Left hindlimb (tissue), 1 donor: ENCODE data around the gene POU2F3.

ENCODE experiments used
- DNase-seq: peaks from one replicate; pipeline ENCODE4 v3.0.0-alpha.2; 2018

Gene POU2F3

DNA sequence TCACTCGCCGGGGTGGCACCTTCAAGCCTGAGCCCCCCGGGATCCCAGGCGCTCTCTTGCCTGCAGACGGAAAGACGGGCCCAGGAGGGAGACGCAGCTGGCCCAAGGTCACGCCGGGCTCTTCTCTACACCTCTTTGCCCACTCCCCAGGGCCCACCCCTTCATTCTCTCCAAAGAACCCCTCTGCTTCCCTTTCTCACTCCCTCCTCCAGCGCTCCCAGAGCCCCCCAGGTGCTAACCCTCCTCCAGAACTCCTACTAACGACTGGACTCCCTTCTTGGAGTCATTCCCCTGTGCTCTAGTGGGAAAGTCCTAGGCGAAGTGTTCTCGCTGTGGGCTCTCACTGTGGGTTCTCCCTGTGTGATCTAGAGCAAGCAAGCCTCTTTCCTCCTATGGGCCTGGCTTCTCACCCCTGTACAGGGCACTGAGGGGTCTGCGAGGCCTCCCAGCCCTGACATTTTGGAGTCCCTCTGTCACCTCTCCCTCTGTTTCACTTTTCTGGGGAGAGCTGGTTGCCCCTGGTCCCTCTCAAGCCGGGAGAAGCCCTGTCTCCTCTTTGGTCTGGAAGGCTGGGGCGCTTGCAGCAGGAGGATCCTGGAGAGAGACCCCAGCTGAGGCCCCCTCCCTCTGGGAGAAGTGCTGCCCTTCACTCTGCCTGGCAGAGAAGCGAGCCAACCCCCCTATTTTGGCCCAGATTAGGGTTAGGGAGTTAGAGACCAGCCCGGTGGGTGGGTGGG, 28.2 kb upstream of the POU2F3 start:
- DNase-seq, result no peak

DNA sequence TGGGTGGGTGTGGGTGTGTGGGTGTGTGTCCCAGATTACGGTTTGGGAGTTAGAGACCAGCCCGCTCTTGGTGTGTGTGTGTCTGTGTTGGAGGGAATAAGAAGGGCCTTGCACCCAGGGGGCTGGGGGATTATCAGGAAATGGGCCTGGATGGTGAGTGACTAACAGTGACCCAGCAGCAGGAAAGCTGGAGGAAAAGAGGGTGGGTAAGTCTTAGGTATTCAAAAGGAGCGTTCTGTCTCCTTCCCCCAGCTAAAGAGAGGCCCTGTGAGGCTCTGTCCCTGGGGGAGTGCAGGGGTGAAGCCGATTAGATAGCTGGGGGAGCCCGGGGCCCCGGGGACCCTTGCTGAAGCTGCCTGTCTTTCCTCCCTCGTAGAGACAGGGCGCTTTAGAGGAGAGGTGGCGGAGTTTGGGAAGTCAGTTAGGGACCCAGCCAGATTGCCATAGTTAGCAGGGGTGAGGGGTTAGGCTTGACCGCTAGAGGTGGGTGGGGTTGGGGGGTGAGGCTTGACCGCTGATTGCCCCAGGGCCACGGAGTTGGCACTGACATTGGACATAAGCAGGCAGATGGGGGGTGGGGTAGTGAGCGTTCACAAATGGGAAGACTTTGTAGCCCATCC, 27.6 kb upstream of the POU2F3 start:
- DNase-seq, result no peak

DNA sequence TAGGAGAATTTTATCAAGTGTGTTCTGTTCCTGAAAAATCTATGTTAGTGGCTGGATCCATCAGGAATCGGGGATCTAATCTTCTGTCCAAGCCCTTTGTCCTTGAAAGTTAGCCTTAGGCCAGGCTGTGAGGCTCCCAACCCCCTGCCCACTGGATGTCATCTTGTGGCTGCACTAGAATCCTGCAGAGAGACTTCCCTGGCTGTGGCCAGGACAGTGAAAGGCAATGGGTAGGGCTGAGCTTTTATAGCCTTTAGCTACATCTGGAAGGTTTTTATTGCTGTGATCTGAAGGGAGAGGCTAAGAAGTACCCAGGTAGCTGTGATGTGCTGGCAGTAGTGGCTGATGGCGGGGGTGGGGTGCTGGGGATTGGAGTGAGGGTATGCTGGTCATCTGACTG, 27.0 kb upstream of the POU2F3 start:
- DNase-seq, result no peak

DNA sequence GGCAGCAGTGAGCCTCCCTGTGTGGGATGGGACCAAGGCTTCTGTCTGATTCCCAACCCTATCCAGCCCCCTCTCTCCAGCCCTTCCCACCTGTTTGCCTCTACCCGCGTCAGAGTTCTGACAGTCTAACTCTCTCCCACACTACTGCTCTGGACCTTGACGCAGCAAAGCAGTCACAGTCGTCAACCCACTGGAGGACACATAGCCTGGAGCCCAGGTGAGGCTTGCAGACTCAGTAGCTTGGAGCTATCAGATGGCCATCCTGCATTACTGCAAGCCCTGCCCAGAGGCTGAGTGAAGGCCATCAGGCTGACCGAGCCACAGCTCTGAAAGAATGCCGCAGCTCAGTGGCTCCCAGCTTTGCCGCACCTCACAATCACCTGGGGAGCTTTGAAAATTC, 25.4 kb upstream of the POU2F3 start:
- no peak for DNase-seq

DNA sequence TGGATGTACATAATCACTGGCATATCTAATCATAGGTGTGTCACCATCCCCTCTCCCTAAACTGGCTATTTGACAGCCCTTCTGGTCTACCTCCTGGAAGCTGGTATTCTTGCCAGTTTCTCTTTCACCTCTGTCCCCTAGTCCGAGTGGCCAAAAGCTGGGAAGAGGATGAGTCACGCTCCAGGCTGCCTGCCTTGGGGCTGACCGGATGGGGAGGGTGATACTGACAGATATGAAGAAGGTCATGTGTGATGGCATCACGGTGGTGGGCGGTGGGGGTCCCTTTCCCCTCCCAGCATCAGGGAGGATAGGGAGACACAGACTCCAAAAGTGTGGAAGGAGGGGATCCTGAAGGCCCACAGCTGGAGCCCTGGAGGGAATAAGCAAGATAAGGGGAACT, 24.3 kb upstream of the POU2F3 start:
- no peak for DNase-seq

DNA sequence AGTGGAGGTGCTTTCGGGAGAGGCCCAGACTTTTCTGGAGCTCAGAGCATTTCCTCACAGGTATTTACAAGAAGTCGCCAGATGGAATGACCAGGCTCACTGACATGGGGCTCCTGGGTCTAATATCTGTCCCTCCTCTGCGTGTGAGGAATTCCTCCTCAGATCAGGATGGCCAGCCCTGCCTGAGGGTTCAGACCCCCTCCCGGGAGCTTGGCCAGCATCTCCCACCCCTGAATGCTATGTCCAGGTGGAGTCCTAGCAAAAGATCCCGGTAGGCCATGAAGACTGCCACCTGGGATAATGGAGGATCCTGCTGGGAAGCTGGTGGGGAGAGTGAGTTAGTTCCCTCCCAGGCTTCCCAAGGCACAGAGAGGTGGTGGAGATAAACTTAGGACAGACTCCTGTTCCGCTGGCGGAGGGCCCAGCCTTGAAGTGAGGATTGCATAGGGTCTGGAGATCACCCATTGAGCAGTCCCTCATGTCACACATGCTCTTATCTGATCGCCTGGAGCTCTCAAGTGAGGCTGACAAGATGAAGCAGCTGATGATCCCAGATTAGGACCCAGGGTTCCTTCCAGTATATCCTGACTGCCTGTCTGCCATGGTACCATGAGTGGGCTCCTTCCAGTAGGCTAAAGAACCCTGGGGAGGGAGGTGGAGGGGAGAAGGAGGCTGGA, 23.4 kb upstream of the POU2F3 start:
- no peak for DNase-seq

DNA sequence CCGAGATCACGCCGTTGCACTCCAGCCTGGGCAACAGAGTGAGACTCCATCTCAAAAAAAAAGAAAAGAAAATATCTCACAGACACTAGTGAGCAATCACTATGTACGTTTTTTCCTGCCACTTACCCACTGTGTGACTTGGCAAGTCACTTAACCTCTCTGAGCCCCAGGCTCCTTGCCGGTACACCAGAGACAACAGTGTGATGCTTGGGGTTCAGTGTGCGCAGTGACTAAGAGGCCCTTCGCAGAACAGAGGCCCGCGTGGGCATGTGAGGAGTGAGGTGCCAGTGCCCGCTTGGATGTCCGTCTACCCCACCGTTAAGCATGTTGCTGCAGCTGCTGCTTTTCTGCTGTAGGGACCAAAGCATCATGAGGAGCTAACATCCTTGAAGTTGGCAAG, 22.4 kb upstream of the POU2F3 start:
- no peak for DNase-seq

DNA sequence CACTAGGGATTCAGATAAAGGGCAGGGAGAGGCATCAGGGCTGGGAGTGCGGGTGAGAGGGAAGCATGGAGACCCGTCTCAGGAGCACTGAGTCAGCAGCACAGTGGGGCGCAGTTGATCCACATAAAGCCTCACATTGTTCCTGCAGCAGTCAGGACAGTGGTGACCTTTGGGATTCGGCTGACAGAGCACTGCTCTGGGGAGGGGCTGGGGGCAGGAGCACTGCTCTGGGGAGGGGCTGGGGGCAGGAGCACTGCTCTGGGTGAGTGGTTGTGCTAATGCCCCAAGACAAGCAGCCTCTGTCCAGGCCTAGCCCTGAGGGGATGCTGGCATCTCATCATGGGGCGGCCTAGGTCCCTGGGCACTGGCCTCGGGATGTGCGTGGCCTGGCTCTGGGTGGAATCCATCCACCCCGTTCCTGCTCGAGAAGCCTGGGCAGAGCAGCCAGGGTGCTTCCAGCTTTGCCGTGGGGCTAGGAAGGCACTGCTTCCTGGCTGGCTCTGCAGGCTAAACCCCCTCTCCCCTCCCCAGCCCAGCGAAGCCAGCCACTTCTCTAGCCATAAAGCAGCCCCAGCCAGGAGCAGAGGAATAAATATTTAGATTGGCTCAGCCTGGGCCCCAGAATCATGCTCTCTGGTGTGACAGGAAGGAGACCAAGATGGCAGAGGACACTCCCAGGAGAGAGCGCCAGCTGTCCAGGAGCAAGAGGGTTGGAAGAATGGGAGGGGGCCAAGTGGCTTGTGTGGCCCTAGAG, 21.8 kb upstream of the POU2F3 start:
- DNase-seq, result no peak

DNA sequence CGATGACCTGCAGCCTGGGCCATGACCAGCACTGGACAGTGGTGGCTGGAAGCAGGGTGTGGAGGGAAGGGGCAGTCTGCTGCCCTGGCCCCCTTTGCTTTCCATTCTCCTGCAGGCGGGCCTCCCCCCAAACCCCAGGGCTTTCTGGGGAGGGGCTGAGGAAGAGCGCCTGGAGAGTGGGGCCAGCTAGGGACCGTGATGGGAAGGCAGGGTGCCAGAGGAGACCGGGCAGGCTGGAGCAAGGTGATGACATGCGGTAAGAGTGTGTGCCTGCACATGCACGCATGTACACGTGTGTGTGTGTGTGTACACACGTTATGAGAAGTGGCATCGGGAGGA, 21.3 kb upstream of the POU2F3 start:
- no peak for DNase-seq

DNA sequence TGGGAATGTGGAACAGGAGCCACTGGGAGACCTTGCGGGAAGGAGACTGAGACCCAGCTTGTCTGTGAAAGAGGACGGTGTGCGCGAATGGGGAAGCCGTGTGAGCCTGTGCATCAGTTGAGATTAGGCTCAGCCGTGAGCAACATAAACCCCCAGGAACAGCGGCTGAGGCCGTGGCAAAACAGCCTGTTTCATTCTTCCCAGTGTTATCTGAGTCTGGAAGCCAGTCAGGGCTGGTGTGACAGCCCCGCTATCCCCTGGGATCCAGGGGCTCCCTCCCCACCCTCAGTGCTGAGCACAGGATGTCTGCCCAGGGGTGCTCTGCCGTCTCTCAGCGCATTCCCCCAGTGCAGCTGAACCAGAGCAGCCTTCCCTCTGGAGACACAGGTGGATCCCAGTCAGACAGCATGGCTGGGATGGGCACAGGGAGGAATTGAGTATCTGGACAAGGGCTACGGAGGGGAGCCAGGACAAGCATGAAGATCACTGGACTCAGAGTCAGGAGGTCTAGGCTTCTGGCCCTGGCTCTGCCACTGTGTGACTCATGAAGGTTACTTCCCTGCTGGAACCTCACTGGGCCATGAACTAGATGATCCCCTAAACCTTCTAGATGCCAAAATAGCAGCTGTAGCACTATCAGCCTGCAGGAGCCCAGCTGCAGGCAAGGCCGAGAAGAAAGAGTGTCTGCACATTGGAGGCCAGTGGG, 20.6 kb upstream of the POU2F3 start:
- no peak for DNase-seq

DNA sequence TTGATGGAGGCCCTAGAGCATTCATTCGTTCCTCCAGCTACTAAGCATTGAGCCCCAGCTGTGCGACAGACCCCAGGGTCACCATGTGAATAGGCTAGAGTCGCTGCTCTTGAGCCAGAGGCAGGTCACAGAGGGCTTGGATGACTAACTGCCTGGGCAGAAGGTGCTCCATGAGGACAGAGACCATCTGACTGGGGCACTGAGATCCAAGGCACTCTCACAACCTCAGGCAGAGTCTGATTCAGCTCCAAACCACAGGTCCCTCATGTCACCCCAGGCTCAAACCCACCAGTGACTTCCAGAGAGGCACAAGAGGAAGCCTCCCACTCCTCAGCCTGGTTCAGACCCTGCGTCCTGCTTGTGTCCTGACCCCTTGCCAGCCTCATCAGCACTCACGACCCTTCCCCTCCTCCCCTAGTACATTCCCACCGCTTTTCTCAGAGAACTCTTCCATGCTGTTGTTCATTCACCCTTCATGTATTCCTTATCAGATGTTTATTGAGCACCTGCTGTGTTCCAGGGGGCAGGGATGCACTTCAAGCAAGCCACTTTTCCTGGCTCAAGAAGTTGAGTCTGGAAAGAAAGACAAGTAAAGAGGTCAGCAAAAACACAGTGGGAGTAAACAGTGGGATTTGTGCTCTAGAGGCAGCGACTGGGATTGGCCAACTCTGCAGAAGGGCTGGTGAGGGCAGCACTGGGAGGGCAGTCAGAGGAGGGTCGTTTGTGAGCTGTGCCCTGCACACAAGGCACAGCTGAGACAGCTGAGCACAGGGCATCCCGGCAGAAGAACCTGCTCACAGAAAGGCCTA, 19.8 kb upstream of the POU2F3 start:
- no peak for DNase-seq

DNA sequence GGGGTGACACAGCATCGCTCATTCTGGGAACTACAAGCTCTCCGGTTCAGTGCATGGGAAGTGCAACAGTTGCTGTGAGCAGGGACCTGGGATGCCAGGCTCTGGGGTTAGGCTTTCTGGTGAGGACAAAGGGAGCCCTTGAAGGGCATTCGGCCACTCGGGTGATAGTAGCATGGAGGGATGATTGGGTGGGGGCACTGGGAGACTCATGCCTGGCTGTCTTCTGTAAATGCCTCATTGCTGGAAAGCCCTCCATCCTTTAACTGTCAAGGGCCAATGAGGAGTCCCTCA, 19.2 kb upstream of the POU2F3 start:
- DNase-seq, result no peak

DNA sequence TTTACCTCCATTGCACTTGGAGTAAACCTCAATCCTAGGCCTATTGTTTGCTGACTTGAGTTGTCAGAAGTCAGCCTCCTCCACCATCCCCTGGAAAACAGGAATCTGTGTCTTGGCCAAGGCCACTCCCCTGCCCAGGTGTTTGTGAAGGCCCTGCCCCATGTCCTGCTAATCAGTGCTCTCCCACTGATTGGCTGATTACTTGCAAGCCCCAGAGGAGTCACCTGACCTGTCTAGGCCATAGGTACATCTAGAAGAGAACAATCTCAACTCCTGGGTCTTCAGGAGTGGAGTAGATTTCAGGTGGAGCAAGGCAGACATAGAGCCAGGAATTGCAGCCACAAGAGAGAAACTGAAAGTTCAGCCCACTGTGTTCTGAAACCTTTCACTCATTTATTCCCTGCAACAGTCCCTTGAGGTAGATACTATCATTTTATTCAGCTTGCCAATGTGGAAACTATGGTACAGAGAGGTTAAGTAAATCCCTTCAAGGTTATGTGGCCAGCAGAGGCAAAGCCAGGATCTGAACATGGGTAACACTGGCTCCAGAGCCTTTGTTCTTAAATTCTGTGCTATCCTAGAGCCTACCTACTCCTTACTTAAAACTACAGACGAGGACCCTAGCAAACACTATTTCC, 18.7 kb upstream of the POU2F3 start:
- DNase-seq, result no peak

DNA sequence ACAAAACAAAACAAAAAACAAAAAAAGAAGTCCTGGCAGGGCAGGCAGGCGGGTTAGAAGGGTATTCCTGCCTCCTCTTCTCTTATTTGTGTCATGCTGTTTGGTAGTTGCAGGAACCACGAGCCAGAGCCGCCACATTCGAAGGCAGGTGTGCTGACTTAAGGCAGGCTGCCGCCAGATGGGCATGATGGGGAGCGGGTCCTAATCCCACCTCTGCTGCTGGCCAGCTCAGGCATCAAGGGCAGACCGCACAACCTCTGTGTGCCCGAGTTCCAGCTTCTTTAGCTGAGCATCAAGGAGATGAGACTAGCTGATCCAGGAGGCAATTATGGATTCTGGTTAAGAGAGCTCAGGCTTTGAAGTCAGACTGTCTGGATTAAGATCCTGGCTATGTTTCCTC, 17.0 kb upstream of the POU2F3 start:
- DNase-seq, result no peak

DNA sequence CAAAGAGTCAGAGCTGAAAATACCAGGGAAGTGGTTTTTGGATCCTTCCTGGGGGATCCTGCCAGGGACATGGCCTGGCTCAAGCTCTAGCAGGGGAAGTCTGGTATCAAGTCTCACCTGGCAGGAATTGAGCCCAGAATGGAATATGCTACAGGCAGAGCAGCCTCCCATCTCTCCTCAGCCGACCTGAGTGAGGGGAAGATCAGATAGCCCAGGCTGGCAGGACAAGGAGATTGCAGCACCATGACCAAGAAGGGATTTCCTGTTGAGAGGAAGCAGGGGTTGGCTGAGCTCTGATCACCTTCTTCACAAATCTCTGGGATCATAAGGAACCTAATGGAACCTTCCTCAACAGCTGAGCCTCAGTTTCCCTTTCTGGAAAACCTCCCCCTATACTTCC, 16.1 kb upstream of the POU2F3 start:
- DNase-seq, result no peak

DNA sequence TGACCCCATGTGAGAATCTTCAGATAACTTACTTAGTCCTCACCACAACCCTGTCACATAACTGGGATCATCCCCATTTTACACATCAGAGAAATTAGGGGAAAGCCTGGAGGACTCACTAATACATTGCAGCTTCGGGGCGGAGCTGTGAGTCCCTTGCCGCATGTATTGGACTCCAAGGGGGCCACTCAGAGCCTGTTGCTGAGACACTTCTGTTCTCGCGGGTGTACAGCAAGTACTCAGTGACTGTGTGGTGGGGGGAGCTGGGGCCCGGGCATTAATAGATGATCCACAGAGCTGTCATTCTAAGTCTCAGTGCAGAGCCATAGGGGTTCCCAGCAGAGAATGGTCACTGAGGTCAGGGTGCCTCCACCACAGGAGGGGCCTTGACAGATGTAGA, 15.6 kb upstream of the POU2F3 start:
- DNase-seq, result no peak

DNA sequence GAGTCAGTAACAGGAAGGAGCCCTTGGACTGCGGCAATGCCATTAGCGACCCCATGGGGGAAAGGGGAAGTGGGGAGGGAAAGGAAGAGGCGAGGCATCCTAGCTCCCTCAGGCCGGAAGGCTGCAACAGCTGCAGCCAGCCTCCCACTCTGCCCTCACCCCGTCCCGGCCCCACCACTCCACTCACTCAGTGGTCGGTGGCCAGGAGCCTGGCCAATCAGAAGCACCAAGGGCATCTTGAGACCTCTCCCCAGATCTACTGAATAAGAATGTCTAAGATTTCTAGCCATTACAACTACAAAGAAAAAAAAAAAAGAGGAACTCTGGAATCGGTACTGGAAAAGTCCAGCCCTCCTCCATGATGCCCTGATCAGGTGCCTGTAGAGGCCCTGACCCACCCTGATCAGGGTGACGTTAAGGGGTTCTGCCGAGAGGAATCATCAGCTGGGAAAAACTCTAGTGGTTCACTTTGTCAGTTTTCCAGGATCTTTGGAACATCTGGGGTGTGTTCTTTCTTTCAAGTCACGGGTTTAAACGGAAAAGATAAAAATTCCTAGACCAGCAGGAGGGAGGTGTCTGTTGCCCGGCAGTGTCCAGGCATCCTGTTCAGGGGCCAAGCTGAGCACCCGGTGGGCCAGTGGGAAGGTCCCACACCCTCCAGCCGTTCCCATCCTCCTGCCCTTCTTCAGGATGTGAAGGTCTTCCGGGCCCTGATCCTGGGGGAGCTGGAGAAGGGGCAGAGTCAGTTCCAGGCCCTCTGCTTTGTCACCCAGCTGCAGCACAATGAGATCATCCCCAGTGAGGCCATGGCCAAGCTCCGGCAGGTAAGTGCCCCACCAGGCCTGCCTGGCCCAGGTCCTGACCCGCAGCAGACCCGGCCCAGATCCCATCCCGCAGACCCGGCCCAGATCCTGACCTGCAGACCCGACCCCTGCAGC, 14.7 kb upstream of the POU2F3 start:
- peak; percentile 54 for DNase-seq

DNA sequence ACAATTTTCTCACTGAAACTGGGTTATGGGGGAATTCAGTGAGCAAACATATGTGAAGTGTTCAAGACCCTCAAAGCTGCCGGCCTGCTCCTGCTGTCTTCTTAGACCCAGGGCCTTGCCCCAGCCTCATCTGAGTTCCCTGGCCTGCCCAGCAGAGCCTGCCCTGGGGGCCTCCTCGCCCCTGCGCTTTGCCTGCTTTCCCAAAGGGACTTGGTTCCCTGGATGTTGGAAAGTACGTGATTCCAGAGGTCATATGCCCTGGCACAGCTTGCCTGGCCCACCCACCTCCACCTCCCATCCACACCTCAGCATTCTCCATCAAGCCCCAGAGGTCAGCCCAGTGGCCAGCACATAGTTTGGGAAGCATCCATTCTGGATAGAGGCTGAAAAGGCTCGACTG, 13.7 kb upstream of the POU2F3 start:
- DNase-seq, result no peak

DNA sequence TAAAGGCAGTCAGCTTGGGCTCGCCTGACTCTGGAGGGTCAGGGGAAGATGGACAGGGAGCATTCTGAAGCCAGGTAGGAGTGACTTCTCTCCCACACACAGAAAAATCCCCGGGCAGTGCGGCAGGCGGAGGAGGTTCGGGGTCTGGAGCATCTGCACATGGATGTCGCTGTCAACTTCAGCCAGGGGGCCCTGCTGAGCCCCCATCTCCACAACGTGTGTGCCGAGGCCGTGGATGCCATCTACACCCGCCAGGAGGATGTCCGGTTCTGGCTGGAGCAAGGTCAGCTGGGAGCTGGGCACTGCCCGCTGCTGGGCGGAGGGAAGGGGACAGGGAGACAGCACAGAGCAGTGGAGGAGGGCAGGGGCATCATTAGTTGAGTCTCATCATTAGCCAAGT, 13.2 kb upstream of the POU2F3 start:
- no peak for DNase-seq

DNA sequence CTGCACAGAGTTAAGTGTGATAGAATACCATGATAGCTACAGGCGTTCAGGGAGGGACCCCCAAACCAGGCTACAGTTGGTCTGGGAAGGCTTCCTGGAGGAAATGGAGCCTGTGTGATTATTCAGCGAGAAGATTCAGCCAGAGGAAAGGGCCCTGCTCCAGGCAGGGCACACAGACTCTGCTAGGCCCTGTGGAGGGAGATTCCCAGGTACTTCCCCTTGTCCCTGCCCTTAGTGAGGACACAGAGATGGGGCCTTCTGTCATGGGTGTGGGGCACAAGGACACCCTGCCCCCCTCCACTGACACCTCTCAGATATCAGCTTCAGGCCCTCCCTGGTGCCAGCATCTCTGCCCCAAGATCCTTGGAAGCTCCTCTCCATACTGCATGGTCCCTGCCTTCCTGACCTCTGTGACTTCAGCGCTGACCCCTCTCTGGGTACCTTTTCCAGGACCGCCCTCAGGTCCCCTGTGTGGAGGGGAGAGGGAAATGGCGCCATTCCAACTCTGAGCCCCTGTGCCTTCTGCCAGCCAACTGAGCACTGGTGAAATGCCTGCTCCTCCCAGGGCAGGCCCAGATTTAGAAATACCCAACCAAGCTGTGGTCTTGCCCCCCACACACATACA, 12.6 kb upstream of the POU2F3 start:
- DNase-seq, result no peak
